Mononuclear cell (primary cell): ENCODE data around the gene BCCIP. TPM values are rescaled to one million over a fixed set of nuclear protein-coding genes. Genes with fewer than 3 reads are reported as not detected.

ENCODE experiments used
- H3K27me3 ChIP-seq: 2 replicates; pipeline ENCODE4 v1.6.0; 2011; ENCODE audit warnings: low read length, control low read depth; ENCODE audit not compliant: insufficient read depth
- H3K4me1 ChIP-seq: 2 replicates; pipeline ENCODE4 v1.5.1; 2011; ENCODE audit warnings: mild to moderate bottlenecking, low read length, control low read depth; ENCODE audit not compliant: insufficient read depth
- H3K4me3 ChIP-seq: 2 replicates; pipeline ENCODE4 v1.5.1; 2011; ENCODE audit warnings: mild to moderate bottlenecking, low read length, moderate library complexity
- H3K9me3 ChIP-seq: 2 replicates; pipeline ENCODE4 v1.5.1; 2011; ENCODE audit warnings: low read depth, mild to moderate bottlenecking, control low read depth, low read length
- total RNA-seq: library from RNA; depleted of rRNA; stranded (reverse); fragments of >200 nt; gene quantifications from one replicate; pipeline ENCODE4 v1.2.3, GENCODE V29; 2012

Gene BCCIP
- total RNA-seq = 30.6 TPM

DNA sequence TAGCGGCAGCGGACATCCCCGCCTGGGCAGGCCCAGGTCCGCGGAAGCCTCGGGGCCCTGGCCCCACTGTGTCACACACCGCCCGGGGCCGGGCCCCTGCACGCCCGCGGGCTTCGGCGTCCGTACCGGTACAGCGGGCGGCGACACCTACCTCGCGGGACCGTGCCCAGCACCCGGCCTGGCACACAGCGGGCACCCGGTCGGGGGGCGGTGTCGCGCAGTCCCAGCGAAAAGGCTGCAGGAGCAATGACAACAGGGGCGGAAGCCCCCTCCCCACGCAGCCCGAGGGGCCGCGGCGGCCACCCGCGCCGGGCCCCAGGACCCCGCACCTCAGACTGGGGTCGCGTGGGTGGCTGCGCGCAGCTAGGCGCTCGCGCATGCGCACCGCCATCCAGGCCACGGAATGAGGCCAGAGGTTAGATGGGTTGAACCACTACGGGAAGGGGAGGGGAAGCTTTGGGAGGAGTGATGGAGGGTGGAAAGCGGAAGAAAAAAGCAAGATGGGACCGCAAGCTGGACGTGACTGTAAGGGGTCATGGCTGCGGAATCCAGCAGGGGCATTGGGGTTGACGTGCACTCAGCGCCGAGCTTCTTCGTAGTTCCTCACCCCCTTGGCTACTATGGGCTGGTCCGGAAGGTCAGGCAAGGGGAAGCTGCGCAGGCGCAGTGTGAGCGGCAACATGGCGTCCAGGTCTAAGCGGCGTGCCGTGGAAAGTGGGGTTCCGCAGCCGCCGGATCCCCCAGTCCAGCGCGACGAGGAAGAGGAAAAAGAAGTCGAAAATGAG lies at the start of gene BCCIP, which contains the start of gene UROS:
Gene BCCIP (plus strand): TSS at position 669 of the 785 bp plus-strand sequence. CDS start 12 bp downstream, at position 681.
Gene UROS (minus strand): TSS at position 381 of the 785 bp plus-strand sequence. CDS start 6,759 bp downstream, outside the sequence.
- Histone ChIP-seq H3K27me3 (no peaks in the 10 kb centered on the region), H3K4me1 (peaks cover 29% of the 10 kb centered on the region), H3K9me3 (no peaks in the 10 kb centered on the region), H3K4me3 (peak within 1 kb of the TSS; percentile 95)

DNA sequence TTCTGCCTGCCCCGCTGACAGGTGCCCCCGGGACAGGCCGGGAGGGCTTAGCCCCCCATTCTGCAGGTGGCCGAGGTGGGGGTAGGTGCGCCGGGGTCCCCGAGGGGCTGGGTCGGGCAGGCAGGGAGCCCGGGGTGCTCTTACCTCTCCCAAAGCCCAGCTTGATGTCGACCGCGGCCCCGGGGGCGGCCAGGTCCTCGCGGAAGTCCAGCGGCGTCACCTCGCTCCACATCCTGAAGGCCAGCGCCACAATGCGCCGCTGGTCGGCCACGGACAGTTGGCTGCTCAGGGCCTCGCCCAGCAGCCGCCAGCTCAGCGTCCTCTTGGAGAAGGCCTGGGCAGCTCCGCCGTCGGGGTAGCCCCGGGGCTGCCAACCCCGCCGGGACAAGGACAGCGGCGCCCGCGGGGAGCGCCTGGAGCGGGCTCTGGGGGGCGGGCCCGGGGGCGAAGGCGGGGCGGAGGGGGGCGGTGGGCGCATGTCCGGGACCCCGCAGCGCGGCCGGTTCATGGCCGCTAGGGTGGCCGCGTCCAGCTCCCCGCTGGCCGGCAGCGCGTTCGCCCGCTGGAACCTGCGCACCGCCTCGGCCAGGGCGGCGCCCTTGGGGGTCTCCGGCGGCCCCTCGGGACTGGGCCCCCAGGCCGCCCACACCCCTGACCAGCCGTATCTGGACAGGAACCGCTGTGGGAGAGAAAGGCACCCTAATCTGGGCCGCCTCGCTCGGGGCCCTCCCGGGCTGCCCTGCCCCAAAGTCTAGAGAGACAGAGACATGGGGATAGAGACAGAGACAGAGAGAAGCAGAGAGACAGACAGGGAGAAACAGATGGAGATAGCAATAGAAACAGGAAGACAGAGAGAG lies 49.4 kb upstream of the BCCIP start:
- no peak overlapping the region for H3K4me3 ChIP-seq
- no peaks in the 10 kb centered on the region for H3K9me3 ChIP-seq
- H3K4me1 ChIP-seq = no peaks in the 10 kb centered on the region
- no peaks in the 10 kb centered on the region for H3K27me3 ChIP-seq

DNA sequence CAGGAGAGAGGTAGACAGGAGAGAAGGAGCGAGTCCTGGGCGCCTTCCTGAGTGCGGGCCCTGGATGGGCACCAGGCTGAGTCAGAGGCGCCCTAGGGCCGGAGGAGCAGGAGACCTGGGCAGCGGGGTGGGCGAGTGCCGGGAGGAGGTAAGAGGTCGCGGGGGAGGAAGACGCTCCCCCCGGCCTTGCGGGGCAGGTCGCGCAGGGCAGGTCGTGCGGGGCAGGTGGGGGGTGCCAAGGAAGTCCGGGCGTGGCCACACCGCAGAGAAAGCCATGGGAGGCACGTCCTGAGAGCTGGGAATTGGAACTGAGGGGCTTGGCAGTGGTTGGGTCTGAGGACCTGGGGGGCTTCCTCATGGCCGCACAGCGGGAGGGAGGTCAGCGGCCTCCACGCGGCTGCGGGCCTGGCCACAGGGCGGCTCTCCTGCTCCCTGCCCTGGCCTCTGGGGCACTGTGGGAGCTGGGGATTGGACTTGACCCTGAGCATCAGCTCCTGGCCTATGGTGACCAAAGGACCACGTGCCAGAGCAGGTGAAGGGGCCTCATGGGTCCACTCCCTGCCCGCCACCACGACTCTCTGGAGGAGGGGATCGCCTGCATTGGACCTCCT lies 48.7 kb upstream of the BCCIP start:
- Histone ChIP-seq H3K4me3 (no peak overlapping the region), H3K4me1 (no peaks in the 10 kb centered on the region), H3K9me3 (no peaks in the 10 kb centered on the region), H3K27me3 (no peaks in the 10 kb centered on the region)

DNA sequence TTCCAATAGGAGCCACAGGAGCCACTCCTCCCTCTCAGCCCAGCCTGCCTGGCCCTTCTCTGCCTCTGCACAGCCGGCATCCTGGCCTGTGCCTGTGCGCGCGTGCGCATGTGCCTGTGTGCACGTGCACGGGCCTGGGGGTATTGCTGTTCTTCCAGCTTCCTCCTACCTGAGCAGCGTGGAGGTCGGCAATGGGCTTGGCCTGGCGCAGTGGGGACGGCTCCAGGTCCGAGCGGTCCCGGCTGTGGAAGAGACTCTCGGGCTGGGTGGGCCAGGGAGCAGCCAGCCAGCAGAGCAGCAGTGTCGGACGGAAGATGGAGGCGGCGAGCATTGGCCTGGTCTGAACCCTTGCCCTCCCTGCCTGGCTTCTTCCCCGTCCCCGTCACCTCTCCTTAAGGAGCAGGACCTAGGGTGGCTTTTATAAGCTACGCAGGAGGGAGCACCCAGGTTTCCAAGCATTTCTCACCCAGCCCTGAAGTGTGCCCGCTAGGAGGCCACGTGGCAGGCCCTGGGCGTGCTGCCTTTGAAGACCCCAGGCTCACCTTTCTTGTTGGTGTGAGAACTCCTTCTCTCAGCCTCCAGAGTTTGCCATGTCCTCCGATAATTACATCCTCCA lies 47.7 kb upstream of the BCCIP start, which contains the start of gene MMP21:
Gene MMP21 (minus strand): TSS at position 331 of the 616 bp plus-strand sequence. CDS start 0 bp downstream, at position 331.
- H3K4me3 ChIP-seq = no peak within 1 kb of the TSS
- H3K9me3 ChIP-seq = no peaks in the 10 kb centered on the region
- no peaks in the 10 kb centered on the region for H3K4me1 ChIP-seq
- no peaks in the 10 kb centered on the region for H3K27me3 ChIP-seq

DNA sequence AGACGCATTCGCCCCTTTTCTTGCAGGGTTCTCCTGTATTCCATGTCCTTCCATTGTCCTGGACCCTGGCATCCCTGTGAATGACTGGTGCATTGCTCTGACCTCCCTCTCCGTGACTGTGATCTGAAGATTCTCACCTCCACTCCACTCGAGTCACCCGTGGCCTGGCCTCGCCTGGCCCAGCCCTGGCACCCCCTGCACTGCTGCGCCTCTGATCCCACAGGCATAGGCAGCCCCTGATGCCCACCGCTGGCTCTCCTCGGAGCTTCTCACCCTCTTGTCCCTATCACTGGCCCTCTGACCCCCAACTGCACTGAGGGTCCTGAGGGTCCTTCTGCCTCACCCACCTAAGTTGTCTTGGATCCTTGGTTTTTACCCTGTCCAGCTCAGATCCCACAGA lies 45.5 kb upstream of the BCCIP start:
- no peak overlapping the region for H3K4me3 ChIP-seq
- H3K9me3 ChIP-seq = no peaks in the 10 kb centered on the region
- H3K4me1 ChIP-seq = no peaks in the 10 kb centered on the region
- no peaks in the 10 kb centered on the region for H3K27me3 ChIP-seq

DNA sequence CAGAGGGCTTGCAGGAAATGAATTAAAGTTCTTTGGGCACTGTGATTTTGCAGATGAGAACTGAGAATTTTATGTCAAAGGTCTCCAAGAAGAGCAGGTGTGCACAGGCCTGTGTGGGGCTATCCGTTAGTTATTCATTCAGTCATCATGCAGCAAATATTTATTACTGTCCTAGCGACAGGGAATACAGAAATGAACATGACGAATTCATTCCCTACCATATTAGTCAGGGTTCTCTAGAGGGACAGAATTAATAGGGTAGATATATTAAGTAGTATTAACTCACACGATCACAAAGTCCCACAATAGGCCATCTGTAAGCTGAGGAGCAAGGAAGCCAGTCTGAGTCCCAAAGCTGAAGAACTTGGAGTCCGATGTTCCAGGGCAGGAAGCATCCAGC lies 44.8 kb upstream of the BCCIP start:
- H3K27me3 ChIP-seq = no peaks in the 10 kb centered on the region
- no peaks in the 10 kb centered on the region for H3K9me3 ChIP-seq
- H3K4me3 ChIP-seq = no peak overlapping the region
- no peaks in the 10 kb centered on the region for H3K4me1 ChIP-seq

DNA sequence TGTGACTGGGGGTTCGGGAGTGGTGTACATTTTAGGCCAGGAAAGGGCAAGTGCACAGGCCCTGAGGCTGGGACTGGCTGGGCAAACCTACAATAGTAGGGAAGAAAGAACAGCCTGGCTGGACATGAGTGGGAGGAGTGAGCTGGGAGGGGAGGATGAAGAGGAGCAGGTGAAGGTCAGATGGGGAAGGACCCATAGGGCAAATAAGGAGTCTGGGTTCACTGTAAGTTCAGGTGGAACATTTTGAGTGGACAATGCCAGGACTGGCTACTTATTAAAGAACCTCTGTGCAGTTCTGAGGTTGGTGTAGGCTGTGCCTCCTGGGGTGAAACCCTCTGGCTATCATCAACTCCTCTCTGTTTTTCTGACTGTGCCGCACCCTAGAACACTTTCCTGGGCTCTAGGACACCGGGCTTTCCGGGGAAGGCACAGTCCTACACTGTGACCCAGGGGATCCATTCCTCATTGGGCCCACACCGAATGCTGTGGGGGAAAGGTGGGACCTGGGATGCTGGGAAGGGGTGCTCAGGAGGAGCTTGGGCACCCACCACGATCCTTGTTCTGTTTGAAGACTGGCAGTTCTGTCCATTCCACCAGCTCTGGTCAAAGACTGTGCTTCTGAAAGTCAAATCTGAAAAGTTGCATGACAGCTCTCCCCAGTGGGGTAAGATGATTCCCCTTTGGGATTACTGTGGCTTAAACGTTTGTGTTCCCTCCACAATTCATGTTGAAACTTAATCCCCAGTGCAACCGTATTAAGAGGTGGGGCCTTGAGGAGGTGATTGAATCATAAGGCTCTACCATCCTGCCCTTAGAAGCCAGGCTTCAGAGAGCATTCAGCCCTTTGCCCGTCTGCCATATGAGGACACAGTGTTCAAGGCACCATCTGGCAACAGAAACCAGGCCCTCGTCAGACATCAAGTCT lies 43.7 kb upstream of the BCCIP start:
- Histone ChIP-seq H3K4me3 (no peak overlapping the region), H3K27me3 (no peaks in the 10 kb centered on the region), H3K4me1 (no peaks in the 10 kb centered on the region), H3K9me3 (no peaks in the 10 kb centered on the region)

DNA sequence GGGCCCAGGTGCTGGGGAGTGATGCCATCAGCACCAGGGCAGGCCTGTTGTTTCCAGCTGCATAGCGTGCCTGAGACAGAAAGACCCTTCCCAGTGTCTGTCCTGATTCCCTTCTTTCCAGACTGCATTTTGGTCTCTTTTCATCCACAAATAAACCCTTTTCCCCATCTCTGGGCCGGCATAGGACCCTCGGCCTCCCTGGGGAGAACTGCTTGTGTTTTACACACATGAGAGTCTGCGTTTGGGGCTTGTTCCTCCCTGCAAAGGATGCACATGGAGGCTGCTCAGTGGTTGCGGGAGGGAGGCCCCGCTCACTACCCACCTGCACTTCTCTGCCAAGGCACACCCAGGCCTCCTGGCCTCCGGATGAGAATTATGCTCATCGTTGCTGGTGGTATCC lies 42.0 kb upstream of the BCCIP start:
- no peaks in the 10 kb centered on the region for H3K4me1 ChIP-seq
- H3K4me3 ChIP-seq = no peak overlapping the region
- H3K9me3 ChIP-seq = no peaks in the 10 kb centered on the region
- H3K27me3 ChIP-seq = no peaks in the 10 kb centered on the region

DNA sequence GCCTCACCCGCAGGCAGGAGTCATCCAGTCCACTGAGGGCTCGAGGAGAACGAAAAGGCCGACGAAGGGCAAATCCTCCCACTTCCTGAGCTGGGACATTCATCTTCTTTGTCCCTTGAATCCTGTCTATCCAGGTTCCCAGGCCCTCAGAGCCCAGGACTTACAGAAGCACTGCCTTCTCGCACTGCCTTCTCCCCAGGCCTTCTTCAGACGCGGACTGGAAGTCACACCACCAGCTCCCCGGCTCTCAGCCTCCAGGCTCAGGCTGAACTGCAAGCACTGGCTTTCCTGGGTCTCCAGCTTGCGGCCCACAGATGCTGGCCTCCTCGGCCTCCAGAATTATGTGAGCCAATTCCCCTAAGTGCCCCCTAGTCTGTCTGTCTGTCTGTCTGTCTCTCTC lies 41.3 kb upstream of the BCCIP start:
- H3K9me3 ChIP-seq = no peaks in the 10 kb centered on the region
- H3K4me3 ChIP-seq = no peak overlapping the region
- H3K4me1 ChIP-seq = no peaks in the 10 kb centered on the region
- H3K27me3 ChIP-seq = no peaks in the 10 kb centered on the region

DNA sequence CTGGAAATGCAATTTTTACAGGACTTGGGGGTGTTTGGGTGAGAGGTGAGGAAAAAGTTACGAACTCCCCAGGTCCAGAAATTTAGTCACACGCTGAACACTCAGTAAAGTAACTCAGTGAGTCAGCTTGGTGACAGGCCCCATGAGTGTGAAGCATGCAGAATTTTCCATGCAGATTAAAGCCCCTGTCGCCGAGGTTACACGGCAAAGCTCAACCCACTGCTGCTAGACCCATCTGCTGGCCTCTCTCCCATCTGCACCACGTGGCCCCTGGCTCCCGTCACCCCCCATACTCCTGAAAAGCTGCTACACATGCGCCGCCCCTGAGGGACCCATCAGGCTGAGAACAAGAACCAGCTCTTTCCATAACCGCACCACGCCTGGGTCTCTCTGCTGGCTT lies 40.7 kb upstream of the BCCIP start:
- Histone ChIP-seq H3K27me3 (no peaks in the 10 kb centered on the region), H3K9me3 (no peaks in the 10 kb centered on the region), H3K4me3 (no peak overlapping the region), H3K4me1 (no peaks in the 10 kb centered on the region)

DNA sequence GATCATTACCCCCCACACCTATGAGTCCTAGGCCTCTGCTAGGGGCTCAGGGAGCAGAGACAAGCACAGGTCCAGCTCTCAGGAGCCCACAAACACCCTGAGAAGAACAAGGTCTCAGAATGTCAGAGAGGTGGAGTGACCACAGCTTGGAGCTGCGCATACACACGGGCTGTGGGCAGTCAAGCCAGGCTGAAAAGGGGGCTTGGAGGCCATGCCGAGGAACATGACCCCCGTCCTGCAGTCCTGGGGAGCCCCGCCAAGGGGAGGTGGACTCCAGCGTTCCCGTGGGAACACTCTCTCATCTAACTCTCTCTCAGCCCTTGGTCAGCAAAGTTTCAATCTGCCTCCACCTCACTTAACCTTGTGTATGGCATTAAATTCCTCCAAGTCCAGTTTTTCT lies 39.9 kb upstream of the BCCIP start:
- H3K4me3 ChIP-seq = no peak overlapping the region
- H3K27me3 ChIP-seq = no peaks in the 10 kb centered on the region
- no peaks in the 10 kb centered on the region for H3K9me3 ChIP-seq
- peaks cover 7% of the 10 kb centered on the region for H3K4me1 ChIP-seq

DNA sequence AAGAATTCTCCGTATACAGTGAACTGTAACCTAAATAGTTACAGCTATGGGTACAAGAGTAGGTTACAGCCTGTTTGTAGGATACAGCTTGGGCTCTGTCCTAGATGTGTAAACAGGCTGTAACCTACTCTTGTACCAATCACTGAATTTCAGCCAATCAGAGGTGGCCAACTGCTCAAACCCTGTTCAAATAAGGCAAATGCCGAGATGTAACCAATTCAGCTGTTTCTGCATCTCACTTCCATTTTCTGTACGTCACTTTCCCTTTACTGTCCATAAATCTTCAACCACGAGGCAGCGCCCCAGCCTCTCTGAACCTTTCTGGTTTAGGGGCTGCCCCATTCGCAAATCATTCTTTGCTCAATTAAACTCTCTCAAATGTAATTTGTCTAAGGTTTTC lies 39.4 kb upstream of the BCCIP start:
- Histone ChIP-seq H3K4me1 (peaks cover 11% of the 10 kb centered on the region), H3K9me3 (no peaks in the 10 kb centered on the region), H3K4me3 (no peak overlapping the region), H3K27me3 (no peaks in the 10 kb centered on the region)

DNA sequence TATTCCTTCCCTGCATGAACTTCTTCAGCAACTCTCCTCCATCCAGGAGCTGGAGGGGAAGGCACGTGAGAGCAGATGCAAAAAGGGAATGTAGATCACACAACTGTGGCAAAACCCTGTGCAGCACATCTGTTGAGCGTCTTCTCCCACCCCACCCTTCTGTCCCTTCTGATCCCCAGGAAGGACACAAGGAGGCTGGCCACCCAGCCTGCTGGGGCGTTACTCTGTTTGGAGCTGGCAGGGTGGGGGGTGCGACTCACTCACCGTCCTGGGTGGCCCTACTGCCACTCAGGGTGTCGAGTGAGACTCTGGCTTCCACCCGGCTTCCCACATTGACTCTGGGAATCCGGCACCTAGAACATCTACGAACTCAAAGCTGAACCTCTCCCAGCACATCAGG lies 37.6 kb upstream of the BCCIP start:
- no peaks in the 10 kb centered on the region for H3K9me3 ChIP-seq
- no peaks in the 10 kb centered on the region for H3K27me3 ChIP-seq
- H3K4me1 ChIP-seq = peaks cover 11% of the 10 kb centered on the region
- H3K4me3 ChIP-seq = no peak overlapping the region
